Measurements from ENCODE around the gene PACRG.

DNA sequence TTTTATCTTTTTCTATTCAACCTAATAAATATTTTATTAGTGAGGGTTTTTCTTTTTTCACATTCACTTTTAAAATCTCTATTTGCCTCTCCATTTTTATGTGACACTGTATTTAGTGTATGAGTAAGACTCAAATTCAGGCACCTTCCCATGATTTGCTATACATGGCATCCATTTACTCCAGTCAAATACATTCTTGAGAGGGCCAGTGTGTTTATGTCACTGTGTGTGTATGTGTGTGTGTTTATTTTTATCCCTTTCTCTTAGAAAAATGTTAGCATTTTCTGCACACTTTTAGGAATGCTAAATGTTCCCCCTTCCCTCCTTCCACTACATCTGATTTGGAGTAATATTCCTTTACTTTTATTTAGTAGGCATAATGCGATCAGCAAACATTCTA is 290.0 kb downstream of the PACRG start:
- TF ChIP-seq, protein P1, sequence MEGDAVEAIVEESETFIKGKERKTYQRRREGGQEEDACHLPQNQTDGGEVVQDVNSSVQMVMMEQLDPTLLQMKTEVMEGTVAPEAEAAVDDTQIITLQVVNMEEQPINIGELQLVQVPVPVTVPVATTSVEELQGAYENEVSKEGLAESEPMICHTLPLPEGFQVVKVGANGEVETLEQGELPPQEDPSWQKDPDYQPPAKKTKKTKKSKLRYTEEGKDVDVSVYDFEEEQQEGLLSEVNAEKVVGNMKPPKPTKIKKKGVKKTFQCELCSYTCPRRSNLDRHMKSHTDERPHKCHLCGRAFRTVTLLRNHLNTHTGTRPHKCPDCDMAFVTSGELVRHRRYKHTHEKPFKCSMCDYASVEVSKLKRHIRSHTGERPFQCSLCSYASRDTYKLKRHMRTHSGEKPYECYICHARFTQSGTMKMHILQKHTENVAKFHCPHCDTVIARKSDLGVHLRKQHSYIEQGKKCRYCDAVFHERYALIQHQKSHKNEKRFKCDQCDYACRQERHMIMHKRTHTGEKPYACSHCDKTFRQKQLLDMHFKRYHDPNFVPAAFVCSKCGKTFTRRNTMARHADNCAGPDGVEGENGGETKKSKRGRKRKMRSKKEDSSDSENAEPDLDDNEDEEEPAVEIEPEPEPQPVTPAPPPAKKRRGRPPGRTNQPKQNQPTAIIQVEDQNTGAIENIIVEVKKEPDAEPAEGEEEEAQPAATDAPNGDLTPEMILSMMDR (IDR thresholded peaks at IDR 0.05) = no peak
- TF ChIP-seq POLR2A (IDR thresholded peaks at IDR 0.05) = no peak

All from testis (tissue), 2 donors.